SU-DHL-6 (cell line): ENCODE results near the gene ASPRV1.

ENCODE experiments used
- H2AFZ ChIP-seq: fragments of 200-600 bp; sonication (generic); 2 replicates; pipeline ENCODE4 v1.6.1; 2014; ENCODE audit warnings: low read depth, mild to moderate bottlenecking, moderate library complexity, mixed read lengths, antibody characterized with exemption, low read length; ENCODE audit not compliant: severe bottlenecking
- H3F3A ChIP-seq: fragments of 200-600 bp; shearing (Covaris generic); 2 replicates; pipeline ENCODE4 v1.6.0; 2016; ENCODE audit warnings: antibody characterized with exemption, mild to moderate bottlenecking; ENCODE audit not compliant: insufficient read depth
- H3K27ac ChIP-seq: fragments of 200-600 bp; sonication (generic); 2 replicates; pipeline ENCODE4 v1.5.1; 2016; ENCODE audit warnings: low read depth, mild to moderate bottlenecking, low read length, moderate library complexity, mixed read lengths
- H3K27me3 ChIP-seq: fragments of 200-600 bp; sonication (generic), shearing (Covaris generic); 2 replicates; pipeline ENCODE4 v1.6.0; 2014; ENCODE audit warnings: mild to moderate bottlenecking, low read length
- H3K36me3 ChIP-seq: fragments of 200-600 bp; sonication (generic); 2 replicates; pipeline ENCODE4 v1.6.1; 2014; ENCODE audit warnings: mild to moderate bottlenecking, low read length, mixed read lengths
- H3K4me2 ChIP-seq: fragments of 300-600, 200-600 bp; shearing (Covaris generic), sonication (generic); 2 replicates; pipeline ENCODE4 v1.6.0; 2014; ENCODE audit warnings: low read length, low read depth, mild to moderate bottlenecking; ENCODE audit not compliant: poor library complexity, severe bottlenecking
- H3K4me3 ChIP-seq: fragments of 200-600 bp; sonication (generic); 2 replicates; pipeline ENCODE4 v1.5.1; 2014; ENCODE audit warnings: antibody characterized with exemption, low read length, mild to moderate bottlenecking, mixed read lengths; ENCODE audit not compliant: insufficient read depth, poor library complexity, severe bottlenecking
- H3K79me2 ChIP-seq: fragments of 200-600 bp; sonication (generic); 2 replicates; pipeline ENCODE4 v1.6.1; 2014; ENCODE audit warnings: mild to moderate bottlenecking, low read length, moderate library complexity; ENCODE audit not compliant: insufficient read depth
- H3K9ac ChIP-seq: fragments of 200-600 bp; sonication (generic); 2 replicates; pipeline ENCODE4 v1.7.0; 2014; ENCODE audit warnings: mild to moderate bottlenecking, low read length
- H3K9me2 ChIP-seq: fragments of 200-600 bp; sonication (generic); replicated peaks from 2 replicates; pipeline ENCODE4 v1.6.1; 2014; ENCODE audit warnings: low read length; ENCODE audit not compliant: insufficient read depth
- H3K9me3 ChIP-seq: fragments of 200-600 bp; sonication (generic); 2 replicates; pipeline ENCODE4 v1.6.1; 2014; ENCODE audit warnings: low read length, mixed read lengths; ENCODE audit not compliant: insufficient read depth
- H4K20me1 ChIP-seq: fragments of 200-600 bp; sonication (generic); 2 replicates; pipeline ENCODE4 v1.6.1; 2014; ENCODE audit warnings: low read depth, mild to moderate bottlenecking, antibody characterized with exemption, low read length, moderate library complexity, mixed read lengths
- EZH2phosphoT487 ChIP-seq: fragments of 200-600 bp; sonication (generic), shearing (Covaris generic); conservative IDR thresholded peaks from 2 replicates; pipeline ENCODE4 v1.6.1; 2018; ENCODE audit warnings: mild to moderate bottlenecking, antibody characterized with exemption, low read length, moderate library complexity, mixed read lengths
- TF ChIP-seq, protein P1 (sequence below): fragments of 200-600 bp; sonication (generic); IDR thresholded peaks from one replicate; pipeline ENCODE4 v1.5.1; 2017; ENCODE audit warnings: antibody characterized with exemption, mild to moderate bottlenecking, low read length, moderate library complexity; ENCODE audit not compliant: insufficient read depth, poor library complexity, severe bottlenecking

Gene ASPRV1

DNA sequence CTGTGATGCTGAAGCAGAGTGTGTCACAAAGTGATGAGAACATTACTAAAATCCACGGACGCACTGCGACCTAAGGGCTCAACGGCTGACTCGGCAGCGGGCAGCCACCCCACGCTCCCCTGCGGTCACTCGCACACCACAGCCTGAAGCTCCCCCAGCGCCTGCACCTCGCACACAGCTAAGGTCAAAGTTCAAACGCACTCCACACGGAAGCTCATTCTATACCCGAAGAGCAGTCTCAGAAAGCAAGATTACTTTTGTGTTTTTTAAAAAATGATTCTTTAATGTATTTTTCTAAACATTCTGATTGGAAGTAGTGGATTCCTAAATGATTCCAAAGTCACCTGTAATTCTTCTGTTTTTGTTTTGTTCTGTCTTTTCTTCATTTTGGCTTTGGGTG lies 21.7 kb downstream of the ASPRV1 start:
- Histone ChIP-seq H3K4me2 (no peak overlapping the region), H4K20me1 (no peaks in the 10 kb centered on the region), H3K9me2 (no peaks in the 10 kb centered on the region), H3K27ac (no peak overlapping the region), H2AFZ (no peak overlapping the region), H3K9ac (no peak overlapping the region), H3F3A (no peaks in the 10 kb centered on the region), H3K9me3 (no peaks in the 10 kb centered on the region), H3K79me2 (no peaks in the 10 kb centered on the region), H3K36me3 (no peaks in the 10 kb centered on the region), H3K4me3 (no peak overlapping the region), H3K27me3 (no peaks in the 10 kb centered on the region)
- TF ChIP-seq, protein P1, sequence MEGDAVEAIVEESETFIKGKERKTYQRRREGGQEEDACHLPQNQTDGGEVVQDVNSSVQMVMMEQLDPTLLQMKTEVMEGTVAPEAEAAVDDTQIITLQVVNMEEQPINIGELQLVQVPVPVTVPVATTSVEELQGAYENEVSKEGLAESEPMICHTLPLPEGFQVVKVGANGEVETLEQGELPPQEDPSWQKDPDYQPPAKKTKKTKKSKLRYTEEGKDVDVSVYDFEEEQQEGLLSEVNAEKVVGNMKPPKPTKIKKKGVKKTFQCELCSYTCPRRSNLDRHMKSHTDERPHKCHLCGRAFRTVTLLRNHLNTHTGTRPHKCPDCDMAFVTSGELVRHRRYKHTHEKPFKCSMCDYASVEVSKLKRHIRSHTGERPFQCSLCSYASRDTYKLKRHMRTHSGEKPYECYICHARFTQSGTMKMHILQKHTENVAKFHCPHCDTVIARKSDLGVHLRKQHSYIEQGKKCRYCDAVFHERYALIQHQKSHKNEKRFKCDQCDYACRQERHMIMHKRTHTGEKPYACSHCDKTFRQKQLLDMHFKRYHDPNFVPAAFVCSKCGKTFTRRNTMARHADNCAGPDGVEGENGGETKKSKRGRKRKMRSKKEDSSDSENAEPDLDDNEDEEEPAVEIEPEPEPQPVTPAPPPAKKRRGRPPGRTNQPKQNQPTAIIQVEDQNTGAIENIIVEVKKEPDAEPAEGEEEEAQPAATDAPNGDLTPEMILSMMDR = no peak
- no peak for TF ChIP-seq EZH2phosphoT487

DNA sequence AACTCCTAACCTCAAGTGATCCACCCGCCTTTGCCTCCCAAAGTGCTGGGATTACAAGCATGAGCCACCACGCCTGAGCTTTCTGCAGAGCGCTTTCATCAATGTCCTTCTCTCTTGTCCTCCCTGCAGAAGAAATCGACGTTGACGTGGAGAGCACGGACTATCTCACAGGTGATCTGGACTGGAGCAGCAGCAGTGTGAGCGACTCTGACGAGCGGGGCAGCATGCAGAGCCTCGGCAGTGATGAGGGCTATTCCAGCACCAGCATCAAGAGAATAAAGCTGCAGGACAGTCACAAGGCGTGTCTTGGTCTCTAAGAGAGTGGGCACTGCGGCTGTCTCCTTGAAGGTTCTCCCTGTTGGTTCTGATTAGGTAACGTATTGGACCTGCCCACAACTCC lies 23.5 kb downstream of the ASPRV1 start:
- TF ChIP-seq, protein P1 = no peak
- no peak for TF ChIP-seq EZH2phosphoT487
- H3K36me3 ChIP-seq = no peaks in the 10 kb centered on the region
- H3K9me3 ChIP-seq = no peaks in the 10 kb centered on the region
- no peaks in the 10 kb centered on the region for H3K9me2 ChIP-seq
- H3K79me2 ChIP-seq = no peaks in the 10 kb centered on the region
- no peaks in the 10 kb centered on the region for H4K20me1 ChIP-seq
- no peak overlapping the region for H3K9ac ChIP-seq
- H3K4me2 ChIP-seq = no peak overlapping the region
- no peak overlapping the region for H3K27ac ChIP-seq
- H3K27me3 ChIP-seq = no peaks in the 10 kb centered on the region
- H3K4me3 ChIP-seq = no peak overlapping the region
- no peak overlapping the region for H2AFZ ChIP-seq
- no peaks in the 10 kb centered on the region for H3F3A ChIP-seq

DNA sequence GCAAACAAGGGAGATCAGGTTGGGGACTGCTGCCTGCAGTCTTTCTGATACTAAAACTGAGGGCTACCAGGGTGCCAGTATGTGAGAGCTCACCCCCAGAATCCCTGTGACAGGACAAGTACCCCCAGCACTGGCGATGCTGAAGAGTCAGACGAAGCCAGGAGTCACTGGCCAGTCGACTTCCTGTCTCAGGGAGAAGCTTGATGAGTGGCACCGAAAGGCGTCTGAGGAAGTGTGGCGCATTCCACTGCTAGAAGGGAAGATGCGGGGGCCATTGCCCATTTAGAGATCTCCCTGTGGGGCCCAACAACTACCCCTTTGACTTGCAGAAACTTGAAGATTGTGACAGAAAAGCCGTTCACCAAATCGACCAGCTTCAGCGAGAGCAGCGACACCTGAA lies 24.5 kb downstream of the ASPRV1 start:
- H3K79me2 ChIP-seq = no peaks in the 10 kb centered on the region
- no peaks in the 10 kb centered on the region for H3K9me2 ChIP-seq
- H3F3A ChIP-seq = no peaks in the 10 kb centered on the region
- no peaks in the 10 kb centered on the region for H3K27me3 ChIP-seq
- H3K4me2 ChIP-seq = no peak overlapping the region
- TF ChIP-seq, protein P1 = no peak
- no peak for TF ChIP-seq EZH2phosphoT487
- H3K4me3 ChIP-seq = no peak overlapping the region
- H3K9me3 ChIP-seq = no peaks in the 10 kb centered on the region
- H3K9ac ChIP-seq = no peak overlapping the region
- H2AFZ ChIP-seq = no peak overlapping the region
- H3K36me3 ChIP-seq = no peaks in the 10 kb centered on the region
- H3K27ac ChIP-seq = no peak overlapping the region
- no peaks in the 10 kb centered on the region for H4K20me1 ChIP-seq
